ENCODE results near the gene COPS8.

COPS8 gene

GRCh38 chr2:237085248-237086221 lies at the start of gene COPS8:
TSS of gene COPS8 (plus strand) at chr2:237085889. CDS start at chr2:237085965, 76 bp downstream.
- DNase-seq (ENCODE audit: low read depth, low spot score), result peak; percentile 82

GRCh38 chr2:237039301-237040031 lies 46.2 kb upstream of the COPS8 start:
- DNase-seq (ENCODE audit: low read depth, low spot score), result no peak

GRCh38 chr2:237041231-237041630 lies 44.5 kb upstream of the COPS8 start:
- DNase-seq (ENCODE audit: low read depth, low spot score), result no peak

- no peak for DNase-seq (ENCODE audit: low read depth, low spot score)
Measured at GRCh38 chr2:237042101-237042500, 43.6 kb upstream of the COPS8 start.

GRCh38 chr2:237043866-237044265 lies 41.8 kb upstream of the COPS8 start:
- DNase-seq (ENCODE audit: low read depth, low spot score), result no peak

- no peak for DNase-seq (ENCODE audit: low read depth, low spot score)
Measured at GRCh38 chr2:237044281-237044680, 41.4 kb upstream of the COPS8 start.

GRCh38 chr2:237045449-237045848 lies 40.2 kb upstream of the COPS8 start:
- DNase-seq (ENCODE audit: low read depth, low spot score), result no peak

- no peak for DNase-seq (ENCODE audit: low read depth, low spot score)
Measured at GRCh38 chr2:237048595-237048994, 37.1 kb upstream of the COPS8 start.

GRCh38 chr2:237051861-237052260 lies 33.8 kb upstream of the COPS8 start:
- no peak for DNase-seq (ENCODE audit: low read depth, low spot score)

- DNase-seq (ENCODE audit: low read depth, low spot score), result no peak
Measured at GRCh38 chr2:237053066-237053465, 32.6 kb upstream of the COPS8 start.

- no peak for DNase-seq (ENCODE audit: low read depth, low spot score)
Measured at GRCh38 chr2:237055386-237056100, 30.1 kb upstream of the COPS8 start.

GRCh38 chr2:237056287-237056875 lies 29.3 kb upstream of the COPS8 start:
- DNase-seq (ENCODE audit: low read depth, low spot score), result no peak

- DNase-seq (ENCODE audit: low read depth, low spot score), result no peak
Measured at GRCh38 chr2:237057107-237057506, 28.6 kb upstream of the COPS8 start.

GRCh38 chr2:237057893-237058300 lies 27.8 kb upstream of the COPS8 start:
- no peak for DNase-seq (ENCODE audit: low read depth, low spot score)

GRCh38 chr2:237058423-237058822 lies 27.3 kb upstream of the COPS8 start:
- no peak for DNase-seq (ENCODE audit: low read depth, low spot score)

GRCh38 chr2:237059155-237059875 lies 26.4 kb upstream of the COPS8 start:
- no peak for DNase-seq (ENCODE audit: low read depth, low spot score)

- DNase-seq (ENCODE audit: low read depth, low spot score), result peak; percentile 57
Measured at GRCh38 chr2:237060534-237061312, 25.0 kb upstream of the COPS8 start.

- no peak for DNase-seq (ENCODE audit: low read depth, low spot score)
Measured at GRCh38 chr2:237061356-237061755, 24.3 kb upstream of the COPS8 start.

GRCh38 chr2:237062585-237062984 lies 23.1 kb upstream of the COPS8 start:
- no peak for DNase-seq (ENCODE audit: low read depth, low spot score)
